Stimulated activated CD4-positive, alpha-beta T cell treated with anti-CD3 and anti-CD28 coated beads, Interleukin-15, amount 100 ng/mL, for 24 hours (primary cell): Measurements from ENCODE around the gene EAF1.
"Not testable (repeated sequence)": the region's sequence is repeated elsewhere in the genome, so short reads cannot be mapped to it uniquely, and the experiment has no call there.

Experiments used
- DNase-seq: peaks from one replicate; pipeline ENCODE4 v3.0.0-alpha.2; 2020

The EAF1 gene

DNA sequence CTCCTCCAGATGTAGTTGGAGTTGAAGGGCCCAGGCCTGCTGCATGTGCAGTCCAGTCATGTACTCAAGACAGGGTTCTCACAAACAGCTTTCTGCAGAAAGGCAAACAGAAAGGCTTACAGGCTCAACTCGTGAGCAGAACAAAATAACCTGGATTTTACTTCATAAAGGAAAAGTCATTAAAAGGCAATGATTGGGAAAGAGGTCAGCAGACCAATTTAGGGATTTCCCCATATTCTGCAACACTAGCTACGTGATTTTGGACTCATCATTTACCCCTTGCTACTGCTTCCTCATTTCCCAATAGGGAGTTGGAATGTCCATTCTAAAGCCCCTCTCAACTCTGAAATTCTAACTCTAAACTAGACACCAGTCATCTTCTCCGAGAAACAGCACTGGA is 18.2 kb upstream of the EAF1 start:
- no peak for DNase-seq

DNA sequence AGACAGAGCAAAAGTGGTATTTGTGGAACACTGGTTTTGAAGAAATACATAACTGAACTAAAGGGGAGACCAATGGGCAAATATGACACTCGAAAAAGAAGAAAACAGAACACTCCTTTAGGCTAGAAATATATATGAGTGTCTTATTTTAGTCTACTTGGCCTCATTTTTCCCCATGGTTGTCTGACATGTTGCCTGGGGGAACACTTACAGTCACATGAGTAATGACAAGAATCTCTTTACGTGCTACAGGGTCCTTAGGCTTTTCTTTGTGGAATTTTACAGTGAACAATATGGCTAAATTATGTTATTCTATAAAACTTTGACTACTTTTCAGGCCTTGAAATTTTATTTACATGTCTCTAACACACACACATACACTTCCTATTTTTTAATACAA is 17.6 kb upstream of the EAF1 start:
- no peak for DNase-seq

DNA sequence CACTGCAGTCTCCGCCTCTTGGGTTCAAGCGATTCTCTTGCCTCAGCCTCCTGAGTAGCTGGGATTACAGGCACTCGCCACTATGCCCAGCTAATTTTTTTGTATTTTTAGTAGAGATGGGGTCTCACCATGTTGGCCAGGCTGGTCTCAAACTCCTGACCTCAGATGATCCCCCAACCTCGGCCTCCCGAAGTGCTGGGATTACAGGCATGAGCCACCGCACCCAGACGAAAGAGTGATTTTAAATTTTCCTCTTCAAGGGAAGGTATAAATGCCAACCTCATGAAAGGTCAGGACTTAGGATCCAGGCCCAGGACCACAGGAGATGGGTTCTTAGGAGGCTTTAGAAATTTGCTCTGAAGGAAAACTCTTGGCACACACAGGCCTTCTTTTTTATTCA is 16.4 kb upstream of the EAF1 start:
- not testable (repeated sequence) for DNase-seq

DNA sequence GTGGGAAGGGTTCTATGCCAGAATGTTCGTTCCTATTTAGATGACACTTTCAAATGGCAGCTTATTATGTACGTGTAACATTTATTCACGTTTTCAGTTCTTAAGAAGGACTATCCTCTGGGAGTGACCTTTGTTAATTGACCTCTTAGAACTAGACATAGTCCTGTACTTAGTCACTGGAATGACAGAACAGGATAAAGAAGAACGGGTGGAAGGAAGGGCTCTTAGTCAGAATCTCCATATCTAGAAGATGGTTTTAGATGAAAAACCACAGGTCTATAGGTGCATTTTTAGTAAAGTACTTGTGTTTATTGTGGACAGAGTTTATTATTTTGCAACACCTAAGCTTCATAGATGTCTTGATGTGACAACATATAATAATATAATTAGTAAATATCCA is 6.5 kb upstream of the EAF1 start:
- no peak for DNase-seq

DNA sequence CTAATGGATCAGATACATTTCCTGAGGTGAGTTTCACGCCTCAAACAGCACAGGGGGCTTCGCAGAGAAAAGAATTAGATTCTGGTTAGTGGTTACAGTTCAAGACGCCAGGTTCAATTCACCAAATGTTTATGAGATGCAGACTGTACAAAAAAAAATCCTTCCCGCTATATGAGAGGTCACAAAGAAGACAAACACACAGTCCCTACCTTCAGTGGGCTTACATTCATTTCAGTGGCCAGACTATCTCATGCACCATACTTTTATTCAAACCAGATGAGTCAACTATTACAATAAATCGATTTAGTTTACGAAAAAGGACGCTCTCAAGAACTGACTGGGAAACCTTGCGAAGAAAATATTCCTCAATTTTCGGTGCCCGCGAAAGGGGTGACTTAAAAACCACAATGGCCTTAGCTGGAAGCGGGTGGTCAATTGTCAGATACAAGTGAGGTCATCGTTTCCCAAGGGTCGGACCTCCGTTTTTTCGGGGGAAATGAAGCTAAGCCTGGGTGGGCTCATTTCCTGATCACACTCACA is 749 bp upstream of the EAF1 start:
- DNase-seq = no peak

DNA sequence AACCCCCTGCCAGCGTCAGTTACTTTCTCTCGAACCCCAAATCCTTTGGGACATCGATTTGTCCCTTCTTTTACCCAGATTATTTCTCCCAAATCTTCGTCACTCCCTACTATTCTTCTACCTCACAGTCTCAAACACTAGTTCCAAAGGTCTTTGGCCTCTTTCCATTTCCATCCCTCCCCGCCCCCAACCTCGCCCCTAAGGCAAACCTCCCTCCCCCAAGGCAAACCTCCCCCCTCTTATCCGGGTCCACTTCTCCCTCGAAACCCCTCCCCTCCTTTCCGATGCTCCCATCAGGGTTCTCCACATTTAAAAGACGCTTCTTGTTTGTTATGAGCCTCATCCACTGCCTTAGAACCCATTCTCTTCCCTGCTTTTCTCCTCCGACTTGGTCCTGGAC is 583 bp downstream of the EAF1 start:
- no peak for DNase-seq

DNA sequence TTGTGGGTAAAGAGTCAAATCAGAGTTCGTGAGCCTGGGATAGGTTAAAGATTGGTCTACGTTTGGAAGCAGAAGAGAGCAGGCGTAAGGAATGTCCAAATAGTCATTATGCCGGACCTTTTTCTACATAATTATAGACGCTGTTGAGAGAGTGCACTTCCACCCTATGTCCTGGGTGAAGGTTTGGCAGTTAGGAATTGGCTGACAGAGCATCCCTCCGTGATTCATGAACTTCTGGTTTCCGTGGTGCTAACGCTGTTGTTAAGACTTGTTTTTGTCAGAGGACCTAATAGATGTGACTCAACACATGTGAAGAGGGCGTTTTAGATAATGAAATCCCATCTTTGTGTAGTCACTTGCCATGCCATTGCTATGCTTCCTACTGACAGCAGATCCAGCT is 1.1 kb downstream of the EAF1 start:
- peak; percentile 44 for DNase-seq

DNA sequence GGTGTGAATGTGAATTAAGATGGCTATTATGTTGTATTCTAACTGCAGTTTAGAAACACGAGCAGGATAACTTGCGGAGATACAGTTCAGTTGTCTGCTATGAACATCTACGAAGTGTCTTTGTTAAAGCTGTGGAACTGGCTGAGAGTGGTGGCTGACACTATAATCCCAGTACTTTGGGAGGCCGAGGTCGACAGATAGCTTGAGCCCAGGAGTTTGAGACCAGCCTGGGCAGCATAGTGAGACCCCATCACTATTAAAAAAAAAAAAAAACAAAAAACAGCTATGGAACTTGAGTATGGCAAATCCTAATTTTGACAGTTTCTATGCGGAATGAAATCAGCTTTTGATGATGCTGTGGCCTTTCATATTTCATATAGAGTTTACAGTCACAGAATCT is 1.7 kb downstream of the EAF1 start:
- DNase-seq = no peak

DNA sequence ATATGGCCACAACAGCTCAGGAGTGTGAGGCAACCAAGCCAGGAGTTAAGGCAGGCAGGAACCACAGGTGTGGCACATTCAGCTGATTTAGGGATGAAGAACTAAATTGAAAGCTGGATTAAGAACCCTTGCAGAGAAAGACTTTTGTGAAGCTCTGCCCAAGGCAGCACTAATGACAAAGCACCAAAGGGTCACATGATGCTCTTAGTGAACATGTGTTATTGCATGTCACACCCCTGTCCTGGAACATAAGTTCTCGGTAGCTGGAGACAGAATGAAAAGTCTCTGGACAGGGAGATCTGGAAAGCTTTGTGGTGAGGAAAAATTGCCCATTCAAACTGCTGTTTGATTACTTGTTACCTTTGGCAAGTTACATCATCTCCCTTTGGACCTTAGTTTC is 3.2 kb downstream of the EAF1 start:
- no peak for DNase-seq

DNA sequence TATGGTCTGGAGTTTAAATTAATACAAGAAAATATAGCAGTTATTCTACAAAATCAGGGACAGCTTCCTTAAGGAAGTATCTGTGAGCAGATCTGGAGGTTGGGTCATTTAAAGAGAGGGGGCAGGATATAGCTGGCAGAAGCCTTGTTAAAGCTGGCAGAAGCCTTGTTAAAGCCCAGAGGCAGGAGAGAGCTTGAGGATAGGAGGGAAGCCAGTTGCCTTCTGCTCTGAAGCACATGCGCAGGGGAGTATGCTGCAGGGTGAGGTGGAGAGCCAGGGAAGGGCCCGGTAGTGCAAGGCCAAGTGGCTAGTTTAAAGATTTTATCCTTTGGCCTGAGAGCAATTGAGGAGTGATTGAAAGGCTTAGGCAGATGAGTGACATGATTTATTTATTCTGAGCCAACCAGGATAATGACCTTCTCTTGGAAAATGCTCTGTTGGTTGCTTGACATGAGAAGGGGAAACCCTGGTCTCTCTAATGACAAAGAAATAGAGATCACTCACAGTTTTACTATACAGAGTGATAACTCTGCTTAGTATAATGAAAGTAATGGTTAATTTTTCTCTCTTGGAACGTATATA is 3.9 kb downstream of the EAF1 start:
- no peak for DNase-seq

DNA sequence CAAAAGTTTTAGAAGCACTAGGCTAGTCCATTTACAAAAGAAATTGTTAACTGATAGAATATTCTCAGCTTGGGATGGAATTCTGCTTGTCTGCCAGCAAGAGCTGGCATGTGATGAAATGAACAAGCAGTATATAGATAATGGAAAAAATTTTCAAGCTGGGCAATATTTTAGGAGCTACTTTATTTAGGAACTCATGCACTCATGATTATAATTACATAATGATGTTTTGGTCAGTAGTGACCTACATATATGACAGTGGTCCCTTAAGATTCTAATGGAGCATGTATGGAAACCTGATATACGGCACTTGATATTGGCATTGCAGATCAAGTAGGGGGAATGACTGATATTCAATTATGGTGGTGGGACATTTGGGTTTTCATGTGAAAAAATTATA is 6.1 kb downstream of the EAF1 start:
- DNase-seq = no peak

DNA sequence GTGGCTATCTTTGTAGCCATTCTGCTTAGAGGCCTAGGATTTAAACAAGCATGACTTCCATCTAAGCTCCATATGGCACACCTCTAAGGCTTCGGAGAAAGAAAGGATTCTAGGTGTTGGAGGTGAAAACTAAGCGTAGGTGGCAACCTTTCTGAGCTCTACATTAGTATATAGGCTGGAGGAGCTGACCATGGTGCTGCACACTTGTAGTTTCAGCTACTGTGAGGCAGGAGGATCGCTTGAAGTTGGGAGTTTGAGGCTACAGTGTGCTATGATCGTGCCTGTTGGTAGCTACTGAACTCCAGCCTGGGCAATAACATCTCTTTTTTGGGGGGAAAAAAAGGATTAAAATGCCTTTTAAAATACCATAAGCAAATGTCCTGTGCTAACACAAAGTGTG is 7.4 kb downstream of the EAF1 start:
- DNase-seq = no peak

DNA sequence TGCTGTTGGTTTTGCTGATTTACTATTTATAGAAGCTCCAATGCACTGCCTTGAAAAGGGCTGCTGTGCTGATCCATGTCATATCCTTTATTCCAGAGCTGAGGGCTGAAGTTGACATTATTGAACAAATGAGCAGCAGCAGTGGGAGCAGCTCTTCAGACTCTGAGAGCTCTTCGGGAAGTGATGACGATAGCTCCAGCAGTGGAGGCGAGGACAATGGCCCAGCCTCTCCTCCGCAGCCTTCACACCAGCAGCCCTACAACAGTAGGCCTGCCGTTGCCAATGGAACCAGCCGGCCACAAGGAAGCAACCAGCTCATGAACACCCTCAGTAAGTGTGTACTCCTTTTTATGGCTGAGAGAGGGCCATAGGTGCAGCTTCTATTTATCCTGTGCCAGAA is 8.8 kb downstream of the EAF1 start:
- DNase-seq = no peak

DNA sequence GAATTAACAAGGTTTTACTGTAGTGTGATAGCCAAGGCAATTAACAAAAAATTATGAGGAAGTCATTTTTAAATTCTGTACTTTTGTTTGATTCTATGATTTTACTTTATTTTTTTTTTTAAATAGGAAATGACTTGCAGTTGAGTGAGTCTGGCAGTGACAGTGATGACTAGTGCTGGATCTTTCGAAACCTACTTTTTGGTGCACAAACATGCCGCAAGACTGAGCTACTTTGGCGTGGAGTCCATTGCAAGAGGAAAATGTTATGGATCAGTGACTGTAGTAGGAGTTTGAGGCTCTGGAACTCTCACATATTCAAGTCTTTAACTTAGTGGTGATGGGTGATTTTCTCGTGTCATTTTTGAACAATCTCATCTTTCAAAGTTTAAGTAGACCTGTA is 11.6 kb downstream of the EAF1 start:
- DNase-seq = no peak

DNA sequence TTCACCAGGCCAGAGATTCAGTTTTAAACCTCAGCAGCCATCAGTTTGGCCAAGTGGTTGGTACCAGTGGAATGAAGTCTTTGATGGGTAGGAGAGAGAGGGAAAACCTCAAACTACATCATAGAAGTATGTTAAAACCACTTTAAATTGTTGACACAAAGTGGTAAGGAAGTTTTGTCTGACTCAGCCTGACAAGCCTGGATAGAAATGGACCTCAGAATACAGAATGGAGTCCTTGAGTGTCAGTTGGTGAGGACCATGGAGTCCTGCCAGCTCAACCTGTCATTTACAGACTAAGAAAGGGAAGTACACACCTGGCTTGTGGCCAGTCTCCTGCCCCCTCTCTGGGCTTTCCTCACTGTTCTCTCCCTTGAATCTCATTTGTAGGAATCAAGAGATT is 12.1 kb downstream of the EAF1 start:
- DNase-seq = no peak

DNA sequence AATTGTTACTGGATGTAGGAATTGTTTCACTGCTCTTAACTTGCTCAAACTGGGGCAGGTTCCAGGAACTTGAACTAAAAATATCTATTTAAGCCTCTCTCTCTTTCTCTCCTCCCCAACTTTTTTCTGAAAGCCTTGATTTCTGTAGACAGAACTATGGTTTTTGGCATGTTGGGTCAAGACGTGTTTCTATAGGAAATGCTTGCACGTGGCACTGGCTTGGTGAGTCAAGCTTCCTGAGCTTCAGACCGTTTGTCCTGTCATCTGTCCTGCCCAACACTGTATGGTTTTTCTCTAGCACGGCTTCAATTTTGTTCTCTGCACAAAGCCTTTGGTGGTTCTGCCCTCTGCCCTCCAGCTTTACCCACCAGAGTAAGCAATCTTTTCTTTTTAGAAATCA is 13.5 kb downstream of the EAF1 start:
- no peak for DNase-seq

DNA sequence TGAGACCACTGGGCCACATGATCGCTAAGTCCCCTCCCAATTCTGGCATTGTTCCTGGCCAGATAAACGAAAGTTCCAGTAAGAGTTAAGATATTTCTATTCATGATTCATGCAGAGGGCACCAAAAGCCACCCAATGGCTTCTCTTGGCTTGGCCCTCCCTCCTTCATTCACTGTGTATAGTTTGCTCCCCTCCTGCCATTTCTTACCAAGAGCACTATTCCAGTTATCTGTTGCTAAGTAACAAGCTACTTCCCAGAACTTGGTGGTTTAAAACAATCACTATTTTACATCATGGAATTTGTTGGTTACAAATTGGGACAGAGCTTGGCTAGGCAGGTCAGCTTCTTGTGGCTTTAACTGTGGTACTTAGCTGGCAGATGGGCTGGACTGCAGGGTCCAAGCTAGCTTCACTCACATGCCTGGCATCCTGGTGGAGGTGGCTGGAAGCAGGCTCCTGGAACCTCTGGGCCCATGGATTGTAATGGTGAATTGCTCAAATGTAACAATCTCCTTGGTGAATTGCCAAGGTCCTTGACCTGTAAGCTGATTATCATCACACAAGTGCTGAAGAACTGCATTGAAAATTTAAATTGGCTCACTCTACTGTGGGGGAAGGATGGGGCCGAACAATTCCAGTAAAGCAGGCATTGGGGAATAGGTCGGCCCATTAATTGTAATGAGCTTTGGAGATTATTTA is 16.6 kb downstream of the EAF1 start:
- DNase-seq = no peak

DNA sequence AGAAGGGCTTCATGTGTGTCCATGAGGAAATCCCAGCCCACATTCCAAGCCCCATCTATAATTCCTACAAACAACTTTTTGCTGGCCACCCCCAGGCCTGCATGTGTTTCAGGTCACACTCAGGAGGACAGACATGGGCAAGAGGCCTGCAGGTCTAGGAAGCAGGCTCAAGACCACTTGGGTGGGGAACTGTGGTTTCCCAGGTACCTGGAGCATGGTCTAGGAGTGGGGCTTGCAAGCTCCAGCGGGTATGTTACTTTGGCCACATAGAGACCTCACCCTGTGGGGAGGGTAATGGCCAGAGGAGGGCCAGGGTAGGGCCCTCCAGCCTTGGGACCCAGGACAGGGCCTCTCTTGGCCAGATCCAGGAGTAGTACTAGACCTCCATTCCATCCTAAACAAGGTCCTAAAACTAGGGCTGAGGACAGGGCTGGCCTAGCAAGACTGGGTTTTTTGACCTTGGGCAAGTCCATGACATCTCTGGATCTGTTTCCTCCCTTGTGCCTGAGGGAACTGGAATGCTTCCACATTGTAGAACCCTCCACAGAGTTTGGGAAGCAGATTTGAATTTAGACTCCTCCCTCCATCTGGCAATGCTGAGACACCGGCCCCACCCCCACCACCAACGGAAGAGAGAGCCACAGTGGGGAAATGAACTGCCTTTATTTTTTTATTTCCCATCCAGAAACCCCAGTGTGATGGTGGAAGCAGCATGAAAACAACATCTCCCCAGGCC is 22.3 kb downstream of the EAF1 start:
- DNase-seq = no peak

DNA sequence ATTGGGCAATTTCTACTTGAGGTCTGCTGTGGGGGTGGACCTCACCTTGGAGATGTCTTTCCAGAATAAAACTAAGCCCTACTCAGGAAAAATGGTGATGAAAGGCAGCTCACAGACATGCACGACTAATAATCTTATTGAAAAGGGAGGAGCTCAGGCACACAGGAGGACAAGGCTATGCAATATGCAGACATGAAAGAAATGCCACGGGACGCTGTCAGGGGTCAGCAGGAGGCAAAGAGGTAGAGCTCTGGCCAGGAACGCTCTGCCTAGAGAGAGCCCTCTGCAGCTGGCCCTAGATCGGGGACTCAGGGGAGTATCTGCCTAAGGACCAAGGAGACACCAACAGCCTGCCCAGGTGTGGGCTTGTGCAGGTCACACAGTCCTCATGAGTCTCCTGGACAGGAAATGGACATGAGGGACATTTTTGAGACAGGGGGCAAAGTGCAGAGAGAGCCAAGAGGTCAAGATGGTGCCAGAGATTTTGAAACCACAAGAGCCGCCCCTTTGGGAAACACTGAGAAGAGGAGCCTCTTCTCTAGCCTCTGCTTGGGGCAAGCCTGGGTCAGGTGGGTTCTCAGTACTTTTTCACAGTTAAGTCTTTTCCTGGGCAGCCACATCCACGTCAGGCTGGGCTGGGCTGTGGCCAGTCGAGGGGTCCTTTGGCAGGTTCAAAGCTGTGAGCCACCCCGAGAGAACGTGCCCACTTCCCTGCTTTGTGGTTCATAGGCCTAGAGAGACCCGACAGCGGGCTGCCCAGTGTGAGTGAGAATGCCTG is 23.2 kb downstream of the EAF1 start:
- DNase-seq = no peak

DNA sequence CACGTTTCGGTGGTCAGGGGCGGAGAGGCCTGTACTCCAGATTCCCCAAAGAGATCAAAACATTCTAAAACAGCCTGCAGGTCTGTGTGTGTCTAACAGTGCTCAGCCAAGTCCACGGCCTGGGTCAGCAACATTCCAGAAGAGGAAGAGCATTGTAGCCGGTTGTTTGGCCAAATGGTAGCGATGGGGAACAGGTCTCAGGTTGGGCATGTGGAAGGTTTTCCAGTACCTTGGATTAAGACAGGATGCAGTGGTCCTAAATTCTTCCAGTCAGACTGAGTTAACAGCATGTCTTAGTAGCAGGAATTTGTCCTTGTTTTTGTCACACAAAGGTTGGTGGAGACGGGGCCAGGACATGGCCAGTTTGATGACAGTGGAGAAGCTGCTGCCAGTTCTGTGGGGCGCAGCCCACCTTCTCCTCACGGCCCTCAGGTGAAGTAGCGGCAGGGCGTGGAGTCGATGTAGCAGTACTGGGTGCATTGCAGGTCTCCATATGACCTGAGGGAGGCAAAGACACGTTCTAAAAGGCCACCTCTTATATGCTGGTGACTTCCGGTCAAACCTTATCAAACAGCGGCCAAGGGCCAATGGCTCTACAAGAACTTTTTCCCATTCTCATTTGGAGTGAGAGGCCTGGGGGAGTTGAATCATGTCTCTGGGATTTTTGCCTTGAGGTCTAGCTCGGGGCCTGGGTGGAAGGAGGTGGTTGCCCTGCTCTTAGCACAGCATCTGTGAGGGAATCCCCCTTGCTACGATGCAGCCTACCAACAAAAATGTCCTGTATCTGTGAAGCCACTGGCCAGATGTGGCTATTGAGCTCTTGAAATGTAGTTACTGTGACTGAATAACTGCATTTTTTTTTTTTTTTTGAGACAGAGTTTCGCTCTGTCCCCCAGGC is 24.1 kb downstream of the EAF1 start:
- DNase-seq = no peak

DNA sequence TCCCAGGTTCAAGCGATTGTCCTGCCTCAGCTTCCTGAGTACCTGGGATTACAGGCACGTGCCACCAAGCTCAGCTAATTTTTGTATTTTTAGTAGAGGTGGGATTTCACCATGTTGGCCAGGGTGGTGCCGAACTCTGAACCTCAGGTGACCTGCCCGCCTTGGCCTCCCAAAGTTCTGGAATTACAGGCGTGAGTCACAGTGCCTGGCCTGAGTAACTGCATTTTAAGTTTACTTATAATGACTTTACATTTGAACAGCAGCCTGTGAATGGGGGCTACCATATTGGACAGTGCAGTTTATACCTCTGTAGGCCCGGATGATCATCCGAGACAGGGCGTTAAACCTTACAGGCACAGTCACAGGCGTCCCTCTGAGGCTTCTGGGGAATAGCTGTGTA is 24.8 kb downstream of the EAF1 start:
- no peak for DNase-seq

DNA sequence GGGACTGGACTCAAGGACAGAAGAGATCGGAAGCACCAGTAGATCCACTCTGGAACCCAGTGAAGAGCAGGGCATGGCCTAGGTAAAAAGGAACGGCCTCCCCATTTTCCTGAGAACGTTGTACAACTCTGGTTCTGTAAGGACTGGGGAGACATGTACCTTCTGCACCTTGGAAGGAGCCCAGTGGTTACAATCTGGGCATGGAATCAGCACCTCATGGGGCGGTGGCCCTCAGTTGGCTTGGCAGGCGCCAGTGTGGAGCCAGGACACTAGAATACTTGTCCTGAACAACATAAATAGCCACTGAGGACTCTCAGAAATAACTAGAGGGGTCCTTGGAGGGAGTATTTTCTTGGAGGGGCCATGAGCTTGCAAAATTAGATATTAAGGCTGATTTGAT is 25.6 kb downstream of the EAF1 start:
- no peak for DNase-seq
